Mammary epithelial cell (primary cell): ENCODE results near the gene APOL5.

Experiments used
- EZH2 ChIP-seq: IDR thresholded peaks from 2 replicates; pipeline ENCODE4 v1.6.1; 2012; ENCODE audit warnings: low read length, inconsistent platforms, borderline replicate concordance
- TF ChIP-seq, protein P1 (sequence below), 2 donors: IDR thresholded peaks in 1 of 2; conservative IDR thresholded peaks in 1 of 2; 2 replicates each; pipeline ENCODE4 v1.5.1; 2011 to 2012; ENCODE audit warnings: inconsistent platforms in 2 of 2, low read length in 2 of 2, mild to moderate bottlenecking in 2 of 2, control low read depth in 1 of 2, low read depth in 1 of 2; ENCODE audit not compliant: insufficient read depth in 1 of 2; ENCODE audit errors: extremely low read depth in 1 of 2

DNA sequence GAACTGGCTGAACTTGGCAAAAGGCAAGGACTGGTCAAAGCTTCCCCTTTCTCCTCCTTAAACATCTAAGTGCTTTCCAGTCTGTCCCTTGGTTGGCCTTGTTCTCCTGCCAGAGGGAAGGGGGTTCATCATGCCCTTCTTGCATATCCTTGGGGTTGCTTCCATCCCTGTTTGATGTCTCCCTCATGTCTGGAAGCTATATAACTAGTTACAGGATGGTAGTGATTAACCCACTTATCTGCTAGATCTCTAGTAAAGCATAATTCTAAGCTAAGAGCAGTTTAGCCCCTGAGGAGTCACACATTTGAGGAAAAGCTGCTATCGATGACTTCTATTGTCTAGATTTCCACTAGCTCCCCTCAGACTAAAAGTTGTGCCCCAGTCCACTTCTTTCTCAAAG lies 22.9 kb downstream of the APOL5 start:
- TF ChIP-seq, protein P1, sequence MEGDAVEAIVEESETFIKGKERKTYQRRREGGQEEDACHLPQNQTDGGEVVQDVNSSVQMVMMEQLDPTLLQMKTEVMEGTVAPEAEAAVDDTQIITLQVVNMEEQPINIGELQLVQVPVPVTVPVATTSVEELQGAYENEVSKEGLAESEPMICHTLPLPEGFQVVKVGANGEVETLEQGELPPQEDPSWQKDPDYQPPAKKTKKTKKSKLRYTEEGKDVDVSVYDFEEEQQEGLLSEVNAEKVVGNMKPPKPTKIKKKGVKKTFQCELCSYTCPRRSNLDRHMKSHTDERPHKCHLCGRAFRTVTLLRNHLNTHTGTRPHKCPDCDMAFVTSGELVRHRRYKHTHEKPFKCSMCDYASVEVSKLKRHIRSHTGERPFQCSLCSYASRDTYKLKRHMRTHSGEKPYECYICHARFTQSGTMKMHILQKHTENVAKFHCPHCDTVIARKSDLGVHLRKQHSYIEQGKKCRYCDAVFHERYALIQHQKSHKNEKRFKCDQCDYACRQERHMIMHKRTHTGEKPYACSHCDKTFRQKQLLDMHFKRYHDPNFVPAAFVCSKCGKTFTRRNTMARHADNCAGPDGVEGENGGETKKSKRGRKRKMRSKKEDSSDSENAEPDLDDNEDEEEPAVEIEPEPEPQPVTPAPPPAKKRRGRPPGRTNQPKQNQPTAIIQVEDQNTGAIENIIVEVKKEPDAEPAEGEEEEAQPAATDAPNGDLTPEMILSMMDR (conservative IDR thresholded peaks at IDR 0.05 in 1 of 2, IDR thresholded peaks at IDR 0.05 in 1 of 2; ENCODE audit: extremely low read depth in 1 of 2, insufficient read depth in 1 of 2, low read depth in 1 of 2, low read length in 2 of 2) = no peak
- TF ChIP-seq EZH2 = no peak
